ENCODE measurements around the gene TMEM184A. TPM values are rescaled to one million over a fixed set of nuclear protein-coding genes. Genes with fewer than 3 reads are reported as not detected.

The TMEM184A gene
- total RNA-seq, 4 donors from 2014 or later, result 0.23 to 0.42 TPM; not detected in 2

GRCh38 chr7:1494866-1495563 lies 61.0 kb downstream of the TMEM184A start:
- DNase-seq (ENCODE audit: extremely low spot score), result no peak
- Histone ChIP-seq H3K27me3 (no peaks in the 10 kb centered on the region), H3K9me3 (no peaks in the 10 kb centered on the region), H3K4me1 (no peaks in the 10 kb centered on the region), H3K4me3 (no peak overlapping the region), H3K36me3 (peaks cover 58 to 100% (median 99%) of the 10 kb centered on the region in 4 donors), H3K27ac (replicated peaks in 1 of 4) (no peak overlapping the region)
- no peak for TF ChIP-seq POLR2AphosphoS5 (IDR thresholded peaks at IDR 0.05)
- no peak for TF ChIP-seq CTCF (IDR thresholded peaks at IDR 0.05)
- no peak for TF ChIP-seq EP300 (IDR thresholded peaks at IDR 0.05)
- TF ChIP-seq POLR2A (IDR thresholded peaks at IDR 0.05; ENCODE audit: low read depth), result no peak
- 93% methylated on average over 13 of the region's 27 CpGs for WGBS
- intact Hi-C loops (cut with DNase I), result no loop called here

DNA sequence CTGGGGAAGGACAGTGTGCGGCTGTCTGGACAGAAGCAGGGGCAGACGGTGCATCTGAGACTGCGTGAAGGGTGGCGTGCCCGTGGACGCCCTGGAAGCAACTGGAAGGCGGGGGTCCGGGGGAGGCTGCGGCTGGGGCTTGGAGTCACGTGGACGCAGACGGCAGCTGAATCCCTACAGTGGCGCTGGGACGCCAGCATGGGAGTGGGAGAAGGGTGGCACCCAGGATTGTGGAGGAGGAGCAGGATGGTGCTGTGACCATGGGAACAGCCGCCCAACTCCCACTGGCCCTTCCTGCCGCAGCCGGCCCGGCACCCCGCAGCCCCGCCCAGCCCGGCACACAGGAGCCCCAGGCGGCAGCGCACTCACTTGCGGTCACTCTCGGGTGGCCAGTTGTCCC lies 61.6 kb downstream of the TMEM184A start:
- H3K27ac ChIP-seq (replicated peaks in 1 of 4), result no peak overlapping the region
- no peak for DNase-seq (ENCODE audit: extremely low spot score)
- H3K9me3 ChIP-seq, result no peaks in the 10 kb centered on the region
- no peaks in the 10 kb centered on the region for H3K4me1 ChIP-seq
- TF ChIP-seq POLR2A (IDR thresholded peaks at IDR 0.05; ENCODE audit: low read depth) (no peak), EP300 (IDR thresholded peaks at IDR 0.05) (no peak), CTCF (IDR thresholded peaks at IDR 0.05) (no peak), POLR2AphosphoS5 (IDR thresholded peaks at IDR 0.05) (no peak)
- peaks cover 58 to 100% (median 99%) of the 10 kb centered on the region in 4 donors for H3K36me3 ChIP-seq
- 87% methylated on average over 19 of the region's 25 CpGs for WGBS
- H3K27me3 ChIP-seq, result no peaks in the 10 kb centered on the region
- intact Hi-C loops (cut with DNase I), result no loop called here
- H3K4me3 ChIP-seq, result no peak overlapping the region

DNA sequence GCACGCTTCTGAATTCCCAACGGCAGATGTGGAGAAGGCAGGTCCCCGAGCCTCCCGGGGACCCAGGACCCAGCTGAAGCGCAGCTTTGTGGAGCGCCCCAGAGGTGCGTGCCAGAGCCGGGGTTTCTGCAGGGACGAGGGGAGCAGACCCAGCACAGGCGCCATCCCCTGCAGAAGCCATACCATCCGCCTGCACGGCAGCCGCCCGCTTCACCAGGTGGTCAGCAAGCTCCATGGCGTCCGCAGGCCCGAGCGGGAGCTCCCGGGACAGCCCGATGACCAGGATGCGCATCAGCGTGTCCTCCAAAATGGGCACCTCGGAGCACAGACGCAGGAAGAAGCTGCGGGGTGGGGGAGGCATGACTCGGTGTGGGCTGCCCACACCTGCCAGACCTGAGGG lies 62.4 kb downstream of the TMEM184A start:
- TF ChIP-seq EP300 (IDR thresholded peaks at IDR 0.05), result no peak
- TF ChIP-seq CTCF (IDR thresholded peaks at IDR 0.05), result no peak
- TF ChIP-seq POLR2AphosphoS5 (IDR thresholded peaks at IDR 0.05), result no peak
- TF ChIP-seq POLR2A (IDR thresholded peaks at IDR 0.05; ENCODE audit: low read depth), result no peak
- no peaks in the 10 kb centered on the region for H3K4me1 ChIP-seq
- DNase-seq (ENCODE audit: extremely low spot score), result no peak
- no peaks in the 10 kb centered on the region for H3K27me3 ChIP-seq
- WGBS, result 90% methylated on average over 5 of the region's 26 CpGs
- H3K36me3 ChIP-seq, result peaks cover 58 to 100% (median 99%) of the 10 kb centered on the region in 4 donors
- intact Hi-C loops (cut with DNase I), result no loop called here
- H3K4me3 ChIP-seq, result no peak overlapping the region
- no peaks in the 10 kb centered on the region for H3K9me3 ChIP-seq
- H3K27ac ChIP-seq (replicated peaks in 1 of 4), result no peak overlapping the region

DNA sequence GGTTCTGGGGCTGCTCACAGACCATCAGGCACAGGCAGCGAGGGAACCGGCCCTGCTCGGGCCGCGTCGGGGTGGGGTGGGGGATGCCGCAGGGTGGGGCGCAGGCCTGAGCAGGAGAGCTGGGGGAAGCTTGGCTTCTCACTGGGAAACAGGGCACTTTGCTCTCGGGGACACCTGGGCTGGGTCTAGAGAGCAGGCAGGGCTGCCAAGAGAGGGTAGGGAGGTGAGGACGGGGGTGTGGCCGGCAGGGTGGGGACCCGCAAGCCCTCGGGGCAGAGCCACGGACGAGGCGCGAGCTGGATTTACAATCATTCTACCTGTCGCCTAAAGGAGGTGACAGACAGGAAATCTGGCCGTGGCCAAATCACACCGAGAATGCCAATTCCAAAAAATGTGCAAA lies 62.9 kb downstream of the TMEM184A start:
- intact Hi-C loops (cut with DNase I), result no loop called here

More for the DNA sequence above, 62.9 kb downstream of the TMEM184A start:
- no peak for TF ChIP-seq CTCF (IDR thresholded peaks at IDR 0.05)
- no peak for TF ChIP-seq EP300 (IDR thresholded peaks at IDR 0.05)
- no peak for TF ChIP-seq POLR2A (IDR thresholded peaks at IDR 0.05; ENCODE audit: low read depth)
- TF ChIP-seq POLR2AphosphoS5 (IDR thresholded peaks at IDR 0.05), result no peak
- no peak for DNase-seq (ENCODE audit: extremely low spot score)
- Histone ChIP-seq H3K27me3 (no peaks in the 10 kb centered on the region), H3K4me3 (no peak overlapping the region), H3K4me1 (no peaks in the 10 kb centered on the region), H3K36me3 (peaks cover 56 to 100% (median 99%) of the 10 kb centered on the region in 4 donors), H3K27ac (replicated peaks in 1 of 4) (no peak overlapping the region), H3K9me3 (no peaks in the 10 kb centered on the region)
- 93% methylated on average over 20 of the region's 20 CpGs for WGBS

Data from esophagus muscularis mucosa (tissue), 4 donors.